8988T (cell line): ENCODE results near the gene ACSL6.

Source experiments
- DNase-seq: peaks from one replicate; pipeline ENCODE4 v3.0.0; 2011

Gene ACSL6

DNA sequence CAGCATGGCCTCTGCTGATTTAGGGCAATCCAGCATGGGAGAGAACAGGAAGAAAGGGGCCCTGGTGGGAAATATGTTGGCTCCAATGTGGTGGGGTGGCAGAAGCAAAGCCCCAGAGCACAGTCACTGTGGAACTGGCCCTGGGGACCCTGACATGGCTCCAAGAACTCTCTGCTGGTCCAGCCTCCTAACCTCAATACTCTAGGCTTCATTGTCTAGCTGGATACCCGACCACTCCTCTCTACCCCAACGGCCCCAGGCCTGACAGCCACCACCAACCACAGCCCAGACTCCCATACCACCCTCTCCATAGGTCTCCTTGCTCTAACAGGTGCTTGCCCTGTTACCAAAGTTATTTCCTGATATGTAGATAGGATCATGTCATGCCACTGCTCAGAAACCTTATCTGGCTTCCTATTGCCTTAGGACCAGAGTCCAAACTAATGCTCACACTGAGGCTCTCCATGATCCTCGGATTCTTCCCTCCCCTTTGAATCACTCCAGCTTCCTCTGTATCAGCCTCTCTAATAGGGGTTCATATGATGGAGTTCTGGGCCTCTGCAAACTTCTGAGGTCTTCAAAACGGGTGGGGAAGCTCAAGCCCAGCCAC, 12.9 kb downstream of the ACSL6 start:
- no peak for DNase-seq

DNA sequence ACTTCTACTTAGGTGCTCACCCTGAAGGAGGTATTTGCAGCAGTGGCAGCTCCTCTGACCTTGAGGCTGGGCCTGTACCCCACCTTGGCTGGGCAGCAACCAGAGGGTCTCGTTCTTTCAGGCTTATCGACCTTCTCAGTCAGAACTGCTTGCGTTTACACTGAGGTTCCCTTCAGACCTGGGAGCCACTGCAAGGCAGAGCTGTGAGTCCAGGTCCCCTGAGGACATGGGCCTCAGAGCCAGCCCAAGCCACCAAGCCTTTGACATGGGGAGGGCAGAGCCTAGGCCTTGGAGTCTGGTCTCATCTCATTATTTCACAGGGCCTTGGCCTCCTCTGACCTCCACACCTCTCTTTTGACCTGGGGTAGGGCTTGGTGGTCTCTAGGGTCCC, 13.7 kb downstream of the ACSL6 start:
- DNase-seq: no peak

GRCh38 chr5:131997026-131997726, 14.3 kb downstream of the ACSL6 start:
- no peak for DNase-seq

DNA sequence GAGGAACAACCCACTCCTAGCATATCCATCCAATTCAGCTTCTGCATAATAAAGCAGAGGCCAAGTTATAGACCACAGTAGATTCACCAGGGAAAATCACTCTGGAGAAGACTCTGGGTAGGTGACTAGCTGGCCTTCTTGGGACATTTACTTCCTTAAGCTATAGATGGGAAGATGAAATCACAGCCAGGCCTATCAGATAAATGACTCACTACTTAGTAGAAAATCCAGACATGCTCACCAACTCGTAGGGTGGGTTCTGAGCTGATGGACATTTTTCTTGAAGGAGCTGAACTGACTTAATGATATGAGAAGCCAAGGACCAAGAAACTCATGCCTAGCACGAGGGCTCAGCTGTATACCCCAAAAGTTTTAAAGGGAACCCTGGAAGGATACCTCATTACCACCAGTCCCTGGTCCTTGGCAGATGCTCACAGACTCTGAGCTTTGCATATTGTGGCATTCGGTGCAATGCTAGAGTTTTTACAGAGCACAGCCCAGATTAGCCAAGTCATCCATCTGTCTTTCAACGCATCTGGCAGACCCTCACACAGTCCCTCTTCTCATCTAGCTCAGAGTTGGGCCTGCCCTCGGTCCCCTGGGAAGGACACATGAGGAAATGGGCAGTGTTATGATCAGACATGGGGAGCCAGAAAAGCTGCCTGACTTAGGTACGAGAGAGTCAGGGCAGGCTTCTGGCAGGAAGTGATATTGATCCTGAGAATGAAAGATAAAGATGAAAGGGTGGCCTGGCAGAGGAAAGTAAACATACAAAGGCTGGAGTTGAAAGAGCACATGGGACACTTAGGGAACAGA, 15.0 kb downstream of the ACSL6 start:
- no peak for DNase-seq

- DNase-seq: no peak
These were observed 16.8 kb downstream of the ACSL6 start for GRCh38 chr5:131994533-131995226.

DNA sequence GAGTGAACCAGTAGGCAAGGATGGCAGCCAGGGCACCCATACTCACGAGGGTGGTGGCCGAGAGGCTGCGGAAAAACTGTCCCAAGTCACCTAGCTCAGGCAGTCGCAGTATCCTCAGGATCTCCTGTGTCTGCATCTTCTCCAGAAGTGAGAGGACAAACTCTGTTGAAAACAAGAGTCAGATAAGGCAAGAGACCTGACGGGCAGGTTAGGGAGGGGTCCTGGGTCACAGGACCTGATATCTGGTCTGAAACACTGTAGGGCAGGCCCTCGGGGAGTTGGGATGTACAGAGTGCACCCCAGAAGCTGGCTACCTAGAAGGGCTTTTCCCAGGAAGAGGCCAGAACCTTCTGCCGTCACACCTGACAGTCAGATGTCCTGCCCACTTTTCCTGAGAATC, 17.4 kb downstream of the ACSL6 start:
- DNase-seq: no peak

GRCh38 chr5:131993676-131994075, 17.8 kb downstream of the ACSL6 start:
- DNase-seq: no peak

- no peak for DNase-seq
These were observed 19.1 kb downstream of the ACSL6 start for GRCh38 chr5:131992370-131992769.

DNA sequence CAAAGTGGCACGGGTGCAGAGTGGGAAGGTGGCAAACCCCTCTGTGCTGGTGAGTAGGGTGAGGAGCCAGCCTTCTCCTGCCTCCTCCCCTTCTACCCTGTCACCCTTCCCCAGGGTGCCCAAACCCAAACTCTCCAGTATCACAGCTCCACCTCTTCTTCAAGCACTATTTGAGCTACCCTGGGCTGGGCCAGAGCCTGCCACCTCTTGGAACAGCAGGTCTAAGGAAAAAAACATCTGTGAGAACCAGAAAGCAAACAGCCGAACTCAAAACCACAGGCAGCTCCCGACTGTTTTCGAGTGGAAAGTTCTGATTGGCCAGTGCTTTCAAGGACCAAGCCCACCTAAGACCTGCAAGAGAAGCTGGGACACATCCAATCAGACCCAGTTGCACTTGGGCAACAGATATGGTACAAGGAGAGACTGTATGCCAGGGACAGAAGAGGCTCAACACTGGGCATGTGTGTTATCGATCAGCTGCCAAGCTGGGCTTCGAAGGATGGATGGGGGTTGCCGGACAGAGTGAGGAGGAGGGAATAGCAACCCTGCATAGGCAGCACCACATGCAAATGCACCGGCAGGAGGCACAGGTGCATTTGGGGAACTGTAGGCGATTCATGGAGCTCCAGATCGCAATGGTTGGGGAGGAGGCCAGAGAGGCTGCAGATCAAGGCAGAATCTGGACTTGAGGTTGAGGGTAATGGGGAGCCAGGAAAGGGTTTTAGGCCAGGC, 19.7 kb downstream of the ACSL6 start:
- no peak for DNase-seq

DNA sequence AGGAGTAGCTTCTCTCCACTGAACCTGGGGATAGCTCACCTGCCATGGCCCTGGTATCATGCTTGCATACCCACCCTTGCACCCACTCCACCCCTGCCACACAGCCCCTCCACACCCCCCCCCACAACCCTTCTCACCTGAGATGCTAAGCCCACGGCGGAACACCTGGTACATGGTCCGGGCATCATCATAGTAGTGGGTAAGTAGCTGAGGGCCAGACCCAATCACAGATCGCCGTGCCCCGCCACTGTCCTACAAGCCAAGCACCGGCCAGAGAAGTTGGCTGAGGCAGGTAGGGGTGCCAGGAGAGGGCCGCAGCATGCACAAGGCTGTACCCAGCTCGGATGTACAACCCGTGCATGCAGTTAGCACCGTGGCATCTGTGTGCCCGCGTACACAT, 20.7 kb downstream of the ACSL6 start:
- no peak for DNase-seq

DNA sequence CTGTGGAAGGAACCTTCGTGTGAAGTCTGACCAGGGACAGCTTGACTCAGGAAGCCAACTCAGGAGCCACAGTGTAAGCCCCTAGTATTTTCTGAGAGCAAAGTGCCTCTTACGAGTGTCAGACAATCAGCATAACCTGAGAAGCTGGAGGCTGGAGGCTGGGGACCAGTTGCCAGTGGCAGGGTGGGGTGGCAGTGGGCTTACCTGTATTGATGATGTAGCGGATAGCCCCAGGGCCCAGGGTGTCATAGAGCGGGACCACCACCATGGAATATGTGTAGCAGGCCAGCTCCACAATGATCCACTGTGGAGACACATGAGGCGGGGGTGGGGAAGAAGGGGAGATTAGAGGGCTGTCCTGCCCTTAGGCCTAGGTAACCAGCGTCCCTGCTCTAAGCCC, 22.9 kb downstream of the ACSL6 start:
- DNase-seq: no peak

GRCh38 chr5:131987251-131987650, 24.2 kb downstream of the ACSL6 start:
- DNase-seq: no peak

DNA sequence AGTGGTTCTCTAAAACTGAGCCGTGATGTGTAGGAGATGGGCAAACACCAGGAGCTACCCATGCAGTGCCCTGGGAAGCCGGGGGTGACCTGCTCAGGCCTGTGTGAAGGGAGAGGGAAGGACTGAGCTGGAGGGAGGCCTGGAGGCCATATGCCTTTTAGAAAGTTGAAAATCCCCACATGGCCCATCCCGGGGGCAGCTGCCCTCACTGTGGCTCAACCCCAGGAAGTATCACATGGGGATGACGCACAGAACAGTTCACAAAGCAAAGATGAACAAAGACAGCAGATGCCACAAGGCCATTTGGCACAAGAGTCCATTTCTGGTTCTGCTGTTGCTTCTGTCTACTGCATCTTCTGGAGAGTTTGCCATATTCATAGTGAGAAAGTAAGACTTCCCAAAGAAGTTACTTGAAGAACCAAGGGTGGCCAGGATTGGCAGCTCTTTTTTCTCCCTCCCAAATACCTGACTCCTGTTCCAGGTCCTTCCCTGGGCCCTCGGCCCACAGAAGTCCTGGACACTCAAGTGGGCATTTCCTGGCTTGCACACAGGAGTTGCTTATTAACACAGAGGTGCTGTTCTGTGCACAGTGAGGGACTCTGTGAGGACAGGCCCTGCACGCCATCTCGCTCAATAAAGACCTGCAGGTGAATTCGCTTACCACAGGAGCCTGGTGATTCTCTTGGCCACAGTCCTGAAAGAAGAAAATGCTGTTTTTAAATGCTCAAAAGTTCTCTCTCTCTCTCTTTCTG, 25.1 kb downstream of the ACSL6 start:
- DNase-seq: no peak

DNA sequence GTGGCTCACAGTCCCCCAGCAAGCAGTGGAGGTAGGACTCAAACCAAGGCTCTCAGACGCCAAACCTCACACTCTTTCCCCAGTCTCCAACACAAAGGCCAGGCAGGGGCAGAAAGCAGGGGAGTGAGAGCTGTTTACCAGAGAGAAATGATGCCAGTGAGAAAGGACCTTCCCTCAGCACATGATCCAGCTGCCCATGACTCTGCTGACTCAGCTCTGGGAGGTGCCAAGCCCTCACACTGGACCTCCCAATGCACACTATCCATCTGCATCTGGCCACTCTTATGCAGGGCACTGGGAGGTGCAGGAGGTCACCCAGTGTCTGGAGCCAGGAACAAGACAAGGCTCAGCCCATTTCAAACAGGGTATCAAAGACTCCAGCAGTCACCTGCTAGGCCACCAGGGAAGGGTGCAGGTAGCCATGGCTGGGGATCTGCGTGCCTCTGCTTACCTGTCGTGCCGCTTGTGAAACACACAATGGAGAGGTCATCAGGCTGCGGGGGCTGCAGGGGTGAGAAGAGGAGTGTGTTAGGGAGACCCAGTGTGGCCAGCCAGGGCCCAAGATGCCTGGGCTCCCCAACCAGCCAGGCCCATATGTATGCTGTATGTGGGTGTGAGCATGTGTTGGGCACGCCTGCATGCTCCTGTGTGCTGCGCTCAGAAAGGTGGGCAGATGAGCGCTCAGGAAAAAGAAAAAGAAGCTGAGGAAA, 26.3 kb downstream of the ACSL6 start:
- DNase-seq: no peak

- no peak for DNase-seq
These were observed 28.1 kb downstream of the ACSL6 start for GRCh38 chr5:131983244-131983771.

DNA sequence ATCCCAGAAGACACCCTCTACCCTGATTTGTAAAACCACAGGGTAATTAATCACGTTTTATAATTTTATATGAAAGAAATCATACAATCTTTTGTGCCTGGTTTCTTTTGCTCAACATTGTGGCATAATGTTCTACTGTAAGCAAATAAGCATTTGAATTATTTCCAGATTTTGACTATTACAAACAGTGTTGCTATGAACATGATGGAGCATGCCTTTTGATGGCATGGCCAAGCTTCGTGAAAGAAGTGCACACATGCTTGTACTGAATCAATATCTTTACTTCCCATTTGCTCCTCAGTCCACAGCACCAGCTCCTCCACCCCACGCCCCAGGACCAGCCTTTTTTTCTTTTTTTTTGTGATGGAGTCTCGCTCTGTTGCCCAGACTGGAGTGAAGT, 29.9 kb downstream of the ACSL6 start:
- no peak for DNase-seq

- DNase-seq: no peak
These were observed 30.8 kb downstream of the ACSL6 start for GRCh38 chr5:131980696-131981095.

DNA sequence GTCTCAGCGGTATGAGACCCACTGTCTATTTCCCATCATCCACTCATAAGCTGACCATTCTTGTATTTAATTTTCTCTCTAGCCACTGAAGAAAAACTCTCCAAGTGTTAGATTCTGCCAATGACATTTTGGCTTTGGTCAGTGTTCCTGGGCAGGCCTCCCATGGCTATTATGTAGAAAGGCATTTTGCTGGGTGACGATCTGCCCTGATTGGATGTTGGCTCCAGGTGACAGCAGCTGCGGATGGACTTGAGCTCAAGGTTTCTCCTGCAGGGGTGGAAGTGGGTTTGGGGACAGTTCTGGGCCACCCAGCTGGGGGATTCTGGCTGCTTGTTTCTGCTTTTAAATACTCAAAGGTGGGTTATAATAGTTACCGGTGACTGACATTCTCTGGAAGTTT, 31.6 kb downstream of the ACSL6 start:
- DNase-seq: no peak

GRCh38 chr5:131977212-131977604, 34.2 kb downstream of the ACSL6 start:
- DNase-seq: no peak

- no peak for DNase-seq
These were observed 34.8 kb downstream of the ACSL6 start for GRCh38 chr5:131976414-131977211.
